ENCODE data around the gene ATP5F1E. TPM values are rescaled to one million over a fixed set of nuclear protein-coding genes. Genes with fewer than 3 reads are reported as not detected.

ATP5F1E gene
- total RNA-seq, 2 donors from 2014 or later: 75.0 to 94.1 TPM

DNA sequence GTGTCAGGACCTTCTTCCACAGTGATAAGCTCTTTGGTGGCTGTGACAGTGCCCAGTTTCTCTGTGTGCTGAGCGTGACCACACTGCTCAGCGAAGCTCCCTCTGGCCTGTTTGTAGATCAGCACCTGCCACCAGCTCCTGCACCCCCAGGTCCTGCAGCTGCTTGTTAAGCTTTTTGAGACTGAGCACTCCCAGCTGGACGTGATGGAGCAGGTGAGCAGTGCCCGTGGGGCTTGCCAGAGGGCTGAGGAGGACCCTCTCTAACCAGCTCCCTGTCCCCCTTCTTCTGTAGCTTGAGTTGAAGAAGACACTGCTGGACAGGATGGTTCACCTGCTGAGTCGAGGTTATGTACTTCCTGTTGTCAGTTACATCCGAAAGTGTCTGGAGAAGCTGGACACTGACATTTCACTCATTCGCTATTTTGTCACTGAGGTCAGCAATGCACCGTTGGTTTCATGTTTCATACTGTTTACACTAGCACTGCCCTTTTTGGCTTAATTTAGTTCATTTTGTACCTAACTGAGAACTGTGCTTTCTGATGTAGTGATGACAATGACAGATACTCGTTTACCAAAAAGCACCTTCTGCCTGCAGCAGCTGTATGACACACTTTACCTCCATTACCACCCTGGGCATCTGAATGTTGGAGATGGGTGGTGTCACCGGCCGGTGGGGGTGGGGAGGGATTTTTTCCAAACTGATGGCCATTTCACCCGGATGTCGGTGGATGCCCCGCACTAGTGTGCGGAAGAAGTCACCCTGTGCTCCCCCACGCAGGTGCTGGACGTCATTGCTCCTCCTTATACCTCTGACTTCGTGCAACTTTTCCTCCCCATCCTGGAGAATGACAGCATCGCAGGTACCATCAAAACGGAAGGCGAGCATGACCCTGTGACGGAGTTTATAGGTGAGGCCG lies 38.5 kb downstream of the ATP5F1E start:
- Histone ChIP-seq H3K27me3 (no peaks in the 10 kb centered on the region), H3K36me3 (peaks cover 23% of the 10 kb centered on the region), H3K4me1 (no peaks in the 10 kb centered on the region), H3K27ac (no peak overlapping the region), H3K9ac (ENCODE audit: low read depth in 2 of 2, low read length in 2 of 2) (no peak overlapping the region), H3K4me3 (no peak overlapping the region), H3K9me3 (no peaks in the 10 kb centered on the region)
- no peak for DNase-seq
- TF ChIP-seq, protein P1, sequence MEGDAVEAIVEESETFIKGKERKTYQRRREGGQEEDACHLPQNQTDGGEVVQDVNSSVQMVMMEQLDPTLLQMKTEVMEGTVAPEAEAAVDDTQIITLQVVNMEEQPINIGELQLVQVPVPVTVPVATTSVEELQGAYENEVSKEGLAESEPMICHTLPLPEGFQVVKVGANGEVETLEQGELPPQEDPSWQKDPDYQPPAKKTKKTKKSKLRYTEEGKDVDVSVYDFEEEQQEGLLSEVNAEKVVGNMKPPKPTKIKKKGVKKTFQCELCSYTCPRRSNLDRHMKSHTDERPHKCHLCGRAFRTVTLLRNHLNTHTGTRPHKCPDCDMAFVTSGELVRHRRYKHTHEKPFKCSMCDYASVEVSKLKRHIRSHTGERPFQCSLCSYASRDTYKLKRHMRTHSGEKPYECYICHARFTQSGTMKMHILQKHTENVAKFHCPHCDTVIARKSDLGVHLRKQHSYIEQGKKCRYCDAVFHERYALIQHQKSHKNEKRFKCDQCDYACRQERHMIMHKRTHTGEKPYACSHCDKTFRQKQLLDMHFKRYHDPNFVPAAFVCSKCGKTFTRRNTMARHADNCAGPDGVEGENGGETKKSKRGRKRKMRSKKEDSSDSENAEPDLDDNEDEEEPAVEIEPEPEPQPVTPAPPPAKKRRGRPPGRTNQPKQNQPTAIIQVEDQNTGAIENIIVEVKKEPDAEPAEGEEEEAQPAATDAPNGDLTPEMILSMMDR (IDR thresholded peaks at IDR 0.05): no peak
- intact Hi-C loops (cut with DNase I): no loop called here

DNA sequence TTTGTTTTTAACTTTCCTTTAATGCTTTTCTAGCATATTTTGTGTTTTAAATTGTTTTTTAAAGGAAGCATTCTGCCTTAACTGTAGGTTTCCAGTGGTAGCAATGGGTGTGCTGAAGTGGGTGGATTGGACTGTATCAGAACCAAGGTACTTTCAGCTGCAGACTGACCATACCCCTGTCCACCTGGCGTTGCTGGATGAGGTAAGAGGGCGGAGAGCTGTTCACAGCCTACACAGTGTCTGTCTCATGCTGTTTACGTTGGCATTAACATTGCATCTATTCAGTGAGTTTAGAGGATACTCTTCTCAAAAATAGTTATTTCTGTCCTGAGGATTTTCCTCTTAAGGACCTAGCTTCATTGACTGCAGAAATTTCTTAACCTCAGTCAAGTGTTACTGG lies 39.2 kb downstream of the ATP5F1E start:
- H3K36me3 ChIP-seq: peaks cover 23% of the 10 kb centered on the region
- TF ChIP-seq, protein P1 (IDR thresholded peaks at IDR 0.05): no peak
- H3K27ac ChIP-seq: no peak overlapping the region
- no peak overlapping the region for H3K4me3 ChIP-seq
- H3K9me3 ChIP-seq: no peaks in the 10 kb centered on the region
- no peak for DNase-seq
- no peaks in the 10 kb centered on the region for H3K4me1 ChIP-seq
- H3K9ac ChIP-seq (ENCODE audit: low read depth in 2 of 2, low read length in 2 of 2): no peak overlapping the region
- intact Hi-C loops (cut with DNase I): no loop called here
- no peaks in the 10 kb centered on the region for H3K27me3 ChIP-seq

DNA sequence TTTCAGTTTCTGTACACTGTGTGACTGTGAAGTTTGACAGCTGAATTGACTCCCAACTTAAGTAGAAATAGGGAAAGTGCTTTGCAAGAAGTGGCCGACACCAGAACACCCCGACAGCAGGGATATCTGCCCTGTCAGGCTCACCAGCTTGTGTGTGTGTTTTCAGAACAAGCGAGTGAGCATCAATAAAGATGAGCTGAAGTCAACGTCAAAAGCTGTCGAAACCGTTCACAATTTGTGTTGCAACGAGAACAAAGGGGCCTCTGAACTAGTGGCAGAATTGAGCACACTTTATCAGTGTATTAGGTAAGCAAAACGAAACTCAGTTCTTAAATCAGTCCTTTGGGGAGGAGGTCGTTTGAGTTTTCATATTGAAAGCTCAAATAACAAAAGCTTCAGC lies 40.4 kb downstream of the ATP5F1E start:
- no peak overlapping the region for H3K4me3 ChIP-seq
- TF ChIP-seq, protein P1 (IDR thresholded peaks at IDR 0.05): no peak
- intact Hi-C loops (cut with DNase I): no loop called here
- H3K9me3 ChIP-seq: no peaks in the 10 kb centered on the region
- H3K4me1 ChIP-seq: no peaks in the 10 kb centered on the region
- H3K27ac ChIP-seq: no peak overlapping the region
- H3K27me3 ChIP-seq: no peaks in the 10 kb centered on the region
- no peak overlapping the region for H3K9ac ChIP-seq (ENCODE audit: low read depth in 2 of 2, low read length in 2 of 2)
- no peak for DNase-seq
- H3K36me3 ChIP-seq: peaks cover 23% of the 10 kb centered on the region

DNA sequence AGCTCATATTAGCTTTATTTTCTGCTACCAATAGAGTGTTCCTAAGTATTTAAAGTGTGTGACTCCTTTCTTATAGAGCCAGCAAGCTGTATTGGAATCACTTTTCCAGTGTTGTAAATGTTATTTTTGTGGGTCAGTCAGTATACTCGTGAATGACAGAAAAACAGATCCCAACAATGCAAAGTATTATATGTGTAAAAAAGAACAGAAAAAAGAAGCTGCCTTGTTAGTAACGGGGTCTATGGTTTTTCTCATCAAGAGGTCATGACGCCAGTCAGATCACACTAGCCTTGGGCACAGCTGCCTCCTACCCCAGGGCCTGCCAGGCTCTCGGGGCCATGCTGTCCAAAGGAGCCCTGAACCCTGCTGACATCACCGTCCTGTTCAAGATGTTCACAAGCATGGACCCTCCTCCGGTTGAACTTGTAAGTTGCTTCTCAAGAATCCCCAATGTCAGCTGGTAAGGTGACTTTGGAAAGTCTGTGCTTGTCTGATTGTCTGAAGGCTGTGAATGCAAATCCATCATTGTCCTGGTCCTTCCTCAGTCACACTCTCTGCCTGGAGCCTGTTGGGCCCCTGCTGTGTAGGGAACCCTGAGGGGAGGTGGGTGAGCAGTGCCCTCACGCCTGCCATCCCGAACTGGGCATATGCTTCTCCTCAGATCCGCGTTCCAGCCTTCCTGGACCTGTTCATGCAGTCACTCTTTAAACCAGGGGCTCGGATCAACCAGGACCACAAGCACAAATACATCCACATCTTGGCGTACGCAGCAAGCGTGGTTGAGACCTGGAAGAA lies 41.3 kb downstream of the ATP5F1E start:
- Histone ChIP-seq H3K4me3 (no peak overlapping the region), H3K9ac (ENCODE audit: low read depth in 2 of 2, low read length in 2 of 2) (no peak overlapping the region), H3K27ac (no peak overlapping the region), H3K9me3 (no peaks in the 10 kb centered on the region), H3K27me3 (no peaks in the 10 kb centered on the region), H3K36me3 (peaks cover 23% of the 10 kb centered on the region), H3K4me1 (no peaks in the 10 kb centered on the region)
- intact Hi-C loops (cut with DNase I): no loop called here
- TF ChIP-seq, protein P1 (IDR thresholded peaks at IDR 0.05): no peak
- DNase-seq: no peak

DNA sequence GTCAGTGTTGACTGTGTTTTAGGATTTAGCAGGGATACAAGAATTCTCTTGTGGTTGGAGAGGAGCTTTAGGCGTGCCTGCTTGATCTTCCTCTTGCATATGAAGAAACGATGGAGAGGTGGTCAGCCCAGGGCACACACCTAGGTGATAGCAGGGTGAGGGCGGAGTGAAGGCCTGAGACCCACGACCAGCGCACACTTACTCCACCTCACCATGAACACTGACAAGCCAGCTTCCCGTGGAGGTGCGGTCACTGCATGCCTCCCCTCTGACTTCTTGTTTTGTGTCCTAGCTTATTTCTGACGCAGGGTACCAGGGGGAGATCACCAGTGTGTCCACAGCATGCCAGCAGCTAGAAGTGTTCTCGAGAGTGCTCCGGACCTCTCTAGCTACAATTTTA lies 42.9 kb downstream of the ATP5F1E start:
- H3K4me3 ChIP-seq: no peak overlapping the region
- H3K9ac ChIP-seq (ENCODE audit: low read depth in 2 of 2, low read length in 2 of 2): no peak overlapping the region
- TF ChIP-seq, protein P1 (IDR thresholded peaks at IDR 0.05): no peak
- intact Hi-C loops (cut with DNase I): no loop called here
- H3K27me3 ChIP-seq: no peaks in the 10 kb centered on the region
- DNase-seq: no peak
- no peaks in the 10 kb centered on the region for H3K9me3 ChIP-seq
- H3K27ac ChIP-seq: no peak overlapping the region
- H3K4me1 ChIP-seq: no peaks in the 10 kb centered on the region
- H3K36me3 ChIP-seq: peaks cover 23% of the 10 kb centered on the region

All from colonic mucosa (tissue), 4 donors.